Measurements from ENCODE around the gene BTD.
"Not testable (repeated sequence)": the region's sequence is repeated elsewhere in the genome, so short reads cannot be mapped to it uniquely, and the experiment has no call there.

BTD gene, protein sequence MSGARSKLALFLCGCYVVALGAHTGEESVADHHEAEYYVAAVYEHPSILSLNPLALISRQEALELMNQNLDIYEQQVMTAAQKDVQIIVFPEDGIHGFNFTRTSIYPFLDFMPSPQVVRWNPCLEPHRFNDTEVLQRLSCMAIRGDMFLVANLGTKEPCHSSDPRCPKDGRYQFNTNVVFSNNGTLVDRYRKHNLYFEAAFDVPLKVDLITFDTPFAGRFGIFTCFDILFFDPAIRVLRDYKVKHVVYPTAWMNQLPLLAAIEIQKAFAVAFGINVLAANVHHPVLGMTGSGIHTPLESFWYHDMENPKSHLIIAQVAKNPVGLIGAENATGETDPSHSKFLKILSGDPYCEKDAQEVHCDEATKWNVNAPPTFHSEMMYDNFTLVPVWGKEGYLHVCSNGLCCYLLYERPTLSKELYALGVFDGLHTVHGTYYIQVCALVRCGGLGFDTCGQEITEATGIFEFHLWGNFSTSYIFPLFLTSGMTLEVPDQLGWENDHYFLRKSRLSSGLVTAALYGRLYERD

GRCh38 chr3:15601399-15602145 lies at the start of gene BTD, which contains the start of gene HACL1:
Gene BTD, plus strand, starts transcription at chr3:15601745. Its CDS starts 33,695 bp downstream, at chr3:15635440.
Gene HACL1, minus strand, starts transcription at chr3:15601569. Its CDS starts 106 bp downstream, at chr3:15601463.
- peak; percentile 99 for DNase-seq

- no peak for DNase-seq
Measured at GRCh38 chr3:15551902-15552301, 49.6 kb upstream of the BTD start.

GRCh38 chr3:15553749-15554148 lies 47.8 kb upstream of the BTD start:
- DNase-seq, result no peak

- DNase-seq, result no peak
Measured at GRCh38 chr3:15556512-15556911, 45.0 kb upstream of the BTD start.

DNA sequence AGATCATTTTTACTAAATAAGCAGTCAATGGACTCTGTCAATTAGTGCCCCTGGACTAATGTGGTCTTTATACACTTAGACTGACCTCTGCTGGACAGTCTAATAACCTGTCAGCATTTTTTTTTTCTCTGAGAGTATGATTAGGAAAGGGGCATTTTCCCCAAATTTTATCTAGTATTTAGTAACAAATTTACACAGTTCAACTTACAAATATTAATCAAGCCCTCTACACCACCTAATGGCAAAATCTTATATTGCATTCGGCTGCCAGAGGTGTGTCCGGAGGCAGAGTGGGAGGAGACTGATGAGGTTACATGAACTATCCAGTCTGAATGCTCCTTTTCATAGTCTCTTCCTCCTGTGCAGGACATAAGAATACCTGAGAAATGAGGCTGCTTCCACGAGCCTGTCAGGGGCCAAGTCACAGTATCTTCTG lies 44.0 kb upstream of the BTD start:
- peak; percentile 41 for DNase-seq

GRCh38 chr3:15558581-15558980 lies 43.0 kb upstream of the BTD start:
- DNase-seq, result no peak

DNA sequence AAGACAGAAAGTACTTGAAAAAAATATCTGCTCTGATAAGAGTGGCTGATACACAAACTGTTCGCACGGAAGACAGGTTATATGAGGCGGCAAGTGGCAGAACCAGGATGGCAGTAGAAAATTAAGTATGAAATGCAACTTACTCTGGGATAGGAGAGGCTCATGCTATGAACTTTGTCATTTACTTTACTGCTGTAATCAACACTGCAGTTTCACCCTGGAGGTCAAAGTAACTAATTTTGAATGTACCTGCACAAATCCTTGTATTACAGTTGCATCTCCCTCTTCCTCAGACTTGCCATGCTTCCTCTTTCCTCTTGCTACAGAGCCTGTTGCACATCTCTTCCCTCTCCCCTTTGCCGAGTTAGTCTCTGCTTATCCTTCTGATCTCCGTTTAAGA lies 39.0 kb upstream of the BTD start:
- no peak for DNase-seq

DNA sequence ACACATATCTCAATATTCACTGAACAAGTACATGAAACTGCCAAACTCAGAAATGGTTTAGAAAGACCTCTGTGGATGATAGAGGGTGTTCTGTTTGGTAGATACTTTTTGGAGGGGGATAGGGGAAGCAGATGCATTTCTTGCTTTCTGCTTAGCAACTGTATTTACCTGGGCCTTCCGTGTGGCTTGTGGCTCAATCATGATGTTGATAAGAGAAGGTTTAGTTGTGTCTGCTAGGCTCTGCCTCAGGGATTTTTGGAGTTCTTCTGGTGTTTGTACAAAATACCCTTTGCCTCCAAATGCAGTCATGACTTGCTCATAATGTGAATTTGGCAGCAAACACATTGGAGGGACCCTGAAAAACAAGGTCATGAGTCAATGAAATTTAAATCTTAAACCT lies 38.4 kb upstream of the BTD start:
- DNase-seq, result no peak

- no peak for DNase-seq
Measured at GRCh38 chr3:15572138-15572537, 29.4 kb upstream of the BTD start.

- no peak for DNase-seq
Measured at GRCh38 chr3:15575446-15575845, 26.1 kb upstream of the BTD start.

DNA sequence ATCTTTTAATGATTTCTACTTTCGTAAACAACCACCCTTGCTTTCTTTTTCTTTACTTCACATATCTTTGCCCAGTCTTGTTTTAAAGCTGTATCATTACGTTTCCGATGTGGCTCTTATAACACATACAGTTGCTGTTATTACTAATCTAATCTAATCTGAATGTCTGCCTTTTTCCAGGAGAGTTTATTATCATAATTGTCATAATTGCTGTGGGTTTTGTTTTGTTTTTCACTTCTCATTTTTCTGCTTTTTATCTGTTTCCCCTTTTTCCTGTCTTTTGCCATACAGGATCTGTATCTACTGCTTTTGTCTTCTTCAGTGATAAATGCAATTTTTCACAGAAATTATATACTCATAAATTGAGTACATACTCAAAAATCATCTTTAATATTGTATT lies 25.1 kb upstream of the BTD start:
- no peak for DNase-seq

- DNase-seq, result no peak
Measured at GRCh38 chr3:15578289-15578867, 23.2 kb upstream of the BTD start.

- DNase-seq, result no peak
Measured at GRCh38 chr3:15579051-15579450, 22.5 kb upstream of the BTD start.

GRCh38 chr3:15581471-15582394 lies 19.8 kb upstream of the BTD start:
- DNase-seq, result no peak

- no peak for DNase-seq
Measured at GRCh38 chr3:15585111-15585845, 16.3 kb upstream of the BTD start.

- DNase-seq, result no peak
Measured at GRCh38 chr3:15591242-15591641, 10.3 kb upstream of the BTD start.

GRCh38 chr3:15591928-15592327 lies 9.6 kb upstream of the BTD start:
- no peak for DNase-seq

- DNase-seq, result no peak
Measured at GRCh38 chr3:15592968-15593367, 8.6 kb upstream of the BTD start.

DNA sequence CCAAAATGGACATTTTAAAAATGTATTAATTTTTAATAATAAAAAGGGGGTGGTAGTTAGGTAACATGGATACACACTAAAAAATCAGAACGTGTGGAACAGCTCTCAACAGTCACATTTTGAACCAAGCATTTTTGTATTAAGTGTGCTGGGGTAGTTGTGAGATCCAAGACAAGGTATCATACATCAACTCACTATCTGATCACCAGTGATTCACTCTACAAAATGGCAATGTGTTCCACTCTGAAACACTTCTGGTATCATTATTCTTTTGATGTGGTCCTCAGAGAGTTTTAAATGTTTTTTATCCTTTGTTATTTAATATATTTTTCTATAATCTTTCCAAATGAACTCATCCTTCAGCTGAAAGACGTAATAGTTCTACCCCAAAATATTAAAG lies 5.6 kb upstream of the BTD start:
- DNase-seq, result no peak

DNA sequence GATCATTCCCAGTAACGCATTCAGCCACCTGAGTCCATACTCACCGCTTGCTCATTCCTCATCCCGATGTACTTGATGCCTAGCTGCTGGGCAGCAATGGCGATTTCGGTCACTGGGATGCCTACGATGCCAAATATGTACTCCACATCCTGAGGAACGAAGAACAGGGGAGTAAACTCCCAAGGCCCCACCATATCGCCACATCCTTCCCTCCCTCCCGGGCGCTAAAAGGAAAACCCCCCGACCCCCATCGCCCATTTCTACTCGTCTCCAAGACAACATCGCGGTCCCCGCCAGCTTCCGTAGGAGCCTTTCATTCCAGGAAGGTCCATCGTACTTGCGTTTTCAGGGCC lies 523 bp upstream of the BTD start:
- DNase-seq, result no peak

GRCh38 chr3:15602146-15602536 lies 596 bp downstream of the BTD start:
- DNase-seq, result no peak

DNA sequence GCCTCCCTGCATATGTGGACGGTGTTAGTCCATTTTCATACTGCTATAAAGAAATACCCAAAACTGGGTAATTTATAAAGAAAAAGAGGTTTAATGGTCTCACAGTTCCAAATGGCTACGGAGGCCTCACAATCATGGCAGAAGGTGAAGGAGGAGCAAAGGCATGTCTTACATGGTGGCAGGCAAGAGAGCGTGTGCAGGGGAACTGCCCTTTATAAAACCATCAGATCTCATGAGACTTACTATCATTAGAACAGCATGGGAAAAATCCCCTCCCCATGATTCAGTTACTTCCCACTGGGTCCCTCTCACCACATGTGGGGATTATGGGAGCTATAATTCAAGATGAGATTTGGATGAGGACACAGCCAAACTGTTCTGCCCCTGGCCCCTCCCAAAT lies 1.3 kb downstream of the BTD start:
- not testable (repeated sequence) for DNase-seq

All from activated CD4-positive, alpha-beta T cell treated with anti-CD3 and anti-CD28 coated beads, Interleukin-2, amount 50 U/mL, for 1 hour (primary cell).